Measurements from ENCODE around the gene DCDC1. TPM values are rescaled to one million over a fixed set of nuclear protein-coding genes. Genes with fewer than 3 reads are reported as not detected.

The DCDC1 gene
- total and polyA plus RNA-seq, 9 of the 15 experiments (the other 6 are each of a cell fraction or from before 2014, with no cell fraction given), result 0.05 to 0.18 (median 0.08) TPM; not detected in 3

DNA sequence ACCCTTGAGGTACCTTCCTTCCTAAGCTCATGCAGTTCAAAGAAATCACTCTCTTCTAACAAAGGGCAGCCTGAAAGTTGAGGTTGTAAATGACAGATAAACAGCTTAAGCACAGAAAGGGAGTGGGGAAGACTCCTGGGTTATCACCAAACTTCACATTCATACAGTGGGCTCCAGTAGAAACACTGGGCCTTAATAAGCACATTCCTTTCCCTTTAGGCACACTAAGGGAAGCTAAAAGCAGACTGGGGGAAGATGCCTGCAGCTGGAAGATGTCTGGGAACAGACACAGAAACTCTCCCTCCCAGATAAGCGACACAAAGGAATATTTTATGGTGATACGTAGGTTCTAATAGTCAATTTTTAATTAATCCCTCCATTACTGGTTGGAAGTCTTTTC lies 433.0 kb downstream of the DCDC1 start:
- Histone ChIP-seq H3K9me1 (ENCODE audit: control insufficient read depth, insufficient read depth, low read length) (no peaks in the 10 kb centered on the region), H3K4me2 (ENCODE audit: insufficient read depth, low read length) (no peak overlapping the region), H3K4me3 (no peak overlapping the region), H3K36me3 (ENCODE audit: control insufficient read depth, insufficient read depth, low read length) (no peaks in the 10 kb centered on the region), H3K4me1 (replicated peaks in 1 of 2; ENCODE audit: control insufficient read depth in 2 of 2, insufficient read depth in 2 of 2, low read length in 2 of 2) (no peaks in the 10 kb centered on the region), H3K9ac (ENCODE audit: insufficient read depth in 1 of 2, low read depth in 2 of 2, low read length in 2 of 2) (no peak overlapping the region), H3K27ac (ENCODE audit: extremely low read depth, low read depth, low read length) (no peak overlapping the region), H2AFZ (ENCODE audit: low read depth, low read length) (no peak overlapping the region), H4K20me1 (replicated peaks; ENCODE audit: control insufficient read depth, insufficient read depth, low read length) (no peaks in the 10 kb centered on the region), H3K79me2 (ENCODE audit: control insufficient read depth, insufficient read depth, low read length) (no peaks in the 10 kb centered on the region), H3K27me3 (ENCODE audit: control insufficient read depth in 2 of 2, insufficient read depth in 2 of 2, low read length in 2 of 2) (no peaks in the 10 kb centered on the region), H3K9me3 (replicated peaks; ENCODE audit: control insufficient read depth, insufficient read depth, low read depth, low read length) (no peaks in the 10 kb centered on the region)
- intact Hi-C loops (cut with micrococcal nuclease), result no loop called here
- TF ChIP-seq, protein P1, sequence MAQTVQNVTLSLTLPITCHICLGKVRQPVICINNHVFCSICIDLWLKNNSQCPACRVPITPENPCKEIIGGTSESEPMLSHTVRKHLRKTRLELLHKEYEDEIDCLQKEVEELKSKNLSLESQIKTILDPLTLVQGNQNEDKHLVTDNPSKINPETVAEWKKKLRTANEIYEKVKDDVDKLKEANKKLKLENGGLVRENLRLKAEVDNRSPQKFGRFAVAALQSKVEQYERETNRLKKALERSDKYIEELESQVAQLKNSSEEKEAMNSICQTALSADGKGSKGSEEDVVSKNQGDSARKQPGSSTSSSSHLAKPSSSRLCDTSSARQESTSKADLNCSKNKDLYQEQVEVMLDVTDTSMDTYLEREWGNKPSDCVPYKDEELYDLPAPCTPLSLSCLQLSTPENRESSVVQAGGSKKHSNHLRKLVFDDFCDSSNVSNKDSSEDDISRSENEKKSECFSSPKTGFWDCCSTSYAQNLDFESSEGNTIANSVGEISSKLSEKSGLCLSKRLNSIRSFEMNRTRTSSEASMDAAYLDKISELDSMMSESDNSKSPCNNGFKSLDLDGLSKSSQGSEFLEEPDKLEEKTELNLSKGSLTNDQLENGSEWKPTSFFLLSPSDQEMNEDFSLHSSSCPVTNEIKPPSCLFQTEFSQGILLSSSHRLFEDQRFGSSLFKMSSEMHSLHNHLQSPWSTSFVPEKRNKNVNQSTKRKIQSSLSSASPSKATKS (CRISPR knock-in tag; IDR thresholded peaks at IDR 0.05), result no peak
- no peak for TF ChIP-seq FOXK1 (CRISPR knock-in tag; IDR thresholded peaks at IDR 0.05; ENCODE audit: borderline replicate concordance)
- no peak for TF ChIP-seq SAFB (IDR thresholded peaks at IDR 0.05; ENCODE audit: borderline replicate concordance, low read depth, low read length)
- no peak for TF ChIP-seq POLR2H (tag; IDR thresholded peaks at IDR 0.05; ENCODE audit: low read depth)
- ATAC-seq (no peak), FAIRE-seq (no peak), DNase-seq (ENCODE audit: extremely low read depth in 1 of 4, low spot score in 3 of 4) (no peak)
- POLR2A ChIA-PET, result no interaction called here
- in situ Hi-C loops (cut with MboI), result no loop called here
- no TSS peak for BruUV-seq (replicated peaks)
- 0% methylated on average over 2 of the region's 2 CpGs for WGBS (ENCODE audit: insufficient coverage, low coverage, missing lambda C conversion rate)
- CTCF ChIA-PET (ENCODE audit: low intra/inter-chr PET ratio), result no interaction called here

DNA sequence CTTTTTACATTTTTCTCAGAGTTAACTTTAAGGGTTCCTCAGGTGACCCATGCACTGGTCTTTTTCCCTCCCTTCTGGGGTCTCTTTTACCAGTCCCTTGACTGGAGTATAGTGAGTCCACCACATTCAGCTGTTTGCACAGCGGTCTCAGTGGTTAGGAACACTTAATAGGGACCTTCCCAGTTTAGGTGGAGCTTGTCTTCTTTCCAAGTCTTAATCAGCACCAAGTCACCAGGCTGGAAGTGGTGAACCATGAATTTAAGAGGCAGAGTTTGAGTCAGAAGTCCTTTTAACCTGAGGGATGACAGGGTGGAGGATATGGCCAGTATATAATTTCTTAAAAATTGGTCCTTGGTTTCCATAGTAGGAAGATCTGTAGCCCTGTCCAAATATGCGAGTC lies 433.7 kb downstream of the DCDC1 start:
- WGBS (ENCODE audit: insufficient coverage, low coverage, missing lambda C conversion rate), result 0% methylated on average over 2 of the region's 2 CpGs
- ChIA-PET POLR2A (no interaction called here), CTCF (ENCODE audit: low intra/inter-chr PET ratio) (no interaction called here)
- no peaks in the 10 kb centered on the region for H3K9me3 ChIP-seq (replicated peaks; ENCODE audit: control insufficient read depth, insufficient read depth, low read depth, low read length)
- H3K4me3 ChIP-seq, result no peak overlapping the region
- H3K4me2 ChIP-seq (ENCODE audit: insufficient read depth, low read length), result no peak overlapping the region
- no peak overlapping the region for H3K27ac ChIP-seq (ENCODE audit: extremely low read depth, low read depth, low read length)
- no peaks in the 10 kb centered on the region for H3K9me1 ChIP-seq (ENCODE audit: control insufficient read depth, insufficient read depth, low read length)
- no peaks in the 10 kb centered on the region for H4K20me1 ChIP-seq (replicated peaks; ENCODE audit: control insufficient read depth, insufficient read depth, low read length)
- DNase-seq (ENCODE audit: extremely low read depth in 1 of 4, low spot score in 3 of 4) (no peak), FAIRE-seq (no peak), ATAC-seq (no peak)
- no peaks in the 10 kb centered on the region for H3K79me2 ChIP-seq (ENCODE audit: control insufficient read depth, insufficient read depth, low read length)
- intact Hi-C loops (cut with micrococcal nuclease) (no loop called here), in situ Hi-C loops (cut with MboI) (no loop called here)
- H2AFZ ChIP-seq (ENCODE audit: low read depth, low read length), result no peak overlapping the region
- no peaks in the 10 kb centered on the region for H3K36me3 ChIP-seq (ENCODE audit: control insufficient read depth, insufficient read depth, low read length)
- H3K4me1 ChIP-seq (replicated peaks in 1 of 2; ENCODE audit: control insufficient read depth in 2 of 2, insufficient read depth in 2 of 2, low read length in 2 of 2), result no peaks in the 10 kb centered on the region
- no peaks in the 10 kb centered on the region for H3K27me3 ChIP-seq (ENCODE audit: control insufficient read depth in 2 of 2, insufficient read depth in 2 of 2, low read length in 2 of 2)
- no peak overlapping the region for H3K9ac ChIP-seq (ENCODE audit: insufficient read depth in 1 of 2, low read depth in 2 of 2, low read length in 2 of 2)
- BruUV-seq (replicated peaks), result no TSS peak
- no peak for TF ChIP-seq NFE2 (IDR thresholded peaks at IDR 0.05; ENCODE audit: low read depth)
- TF ChIP-seq, protein P2, sequence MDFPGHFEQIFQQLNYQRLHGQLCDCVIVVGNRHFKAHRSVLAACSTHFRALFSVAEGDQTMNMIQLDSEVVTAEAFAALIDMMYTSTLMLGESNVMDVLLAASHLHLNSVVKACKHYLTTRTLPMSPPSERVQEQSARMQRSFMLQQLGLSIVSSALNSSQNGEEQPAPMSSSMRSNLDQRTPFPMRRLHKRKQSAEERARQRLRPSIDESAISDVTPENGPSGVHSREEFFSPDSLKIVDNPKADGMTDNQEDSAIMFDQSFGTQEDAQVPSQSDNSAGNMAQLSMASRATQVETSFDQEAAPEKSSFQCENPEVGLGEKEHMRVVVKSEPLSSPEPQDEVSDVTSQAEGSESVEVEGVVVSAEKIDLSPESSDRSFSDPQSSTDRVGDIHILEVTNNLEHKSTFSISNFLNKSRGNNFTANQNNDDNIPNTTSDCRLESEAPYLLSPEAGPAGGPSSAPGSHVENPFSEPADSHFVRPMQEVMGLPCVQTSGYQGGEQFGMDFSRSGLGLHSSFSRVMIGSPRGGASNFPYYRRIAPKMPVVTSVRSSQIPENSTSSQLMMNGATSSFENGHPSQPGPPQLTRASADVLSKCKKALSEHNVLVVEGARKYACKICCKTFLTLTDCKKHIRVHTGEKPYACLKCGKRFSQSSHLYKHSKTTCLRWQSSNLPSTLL (IDR thresholded peaks at IDR 0.05), result no peak
- TF ChIP-seq SRSF7 (optimal IDR thresholded peaks at IDR 0.05; ENCODE audit: low read depth, low read length), result no peak
- no peak for TF ChIP-seq STAG1 (CRISPR knock-in tag; IDR thresholded peaks at IDR 0.05; ENCODE audit: borderline replicate concordance)
- TF ChIP-seq NR4A1 (CRISPR knock-in tag; IDR thresholded peaks at IDR 0.05), result no peak
- TF ChIP-seq NR4A1 (tag; IDR thresholded peaks at IDR 0.05), result no peak
- no peak for TF ChIP-seq ZFPM2 (CRISPR knock-in tag; IDR thresholded peaks at IDR 0.05)
- no peak for TF ChIP-seq KAT8 (IDR thresholded peaks at IDR 0.05; ENCODE audit: low read depth)
- no peak for TF ChIP-seq PRMT5 (CRISPR knock-in tag; IDR thresholded peaks at IDR 0.05)
- no peak for TF ChIP-seq NCOA4 (IDR thresholded peaks at IDR 0.05; ENCODE audit: partially characterized antibody)

All from K562 (cell line).